Measurements from ENCODE around the gene HNRNPDL.
"Not testable (repeated sequence)": the region's sequence is repeated elsewhere in the genome, so short reads cannot be mapped to it uniquely, and the experiment has no call there.

The HNRNPDL gene

DNA sequence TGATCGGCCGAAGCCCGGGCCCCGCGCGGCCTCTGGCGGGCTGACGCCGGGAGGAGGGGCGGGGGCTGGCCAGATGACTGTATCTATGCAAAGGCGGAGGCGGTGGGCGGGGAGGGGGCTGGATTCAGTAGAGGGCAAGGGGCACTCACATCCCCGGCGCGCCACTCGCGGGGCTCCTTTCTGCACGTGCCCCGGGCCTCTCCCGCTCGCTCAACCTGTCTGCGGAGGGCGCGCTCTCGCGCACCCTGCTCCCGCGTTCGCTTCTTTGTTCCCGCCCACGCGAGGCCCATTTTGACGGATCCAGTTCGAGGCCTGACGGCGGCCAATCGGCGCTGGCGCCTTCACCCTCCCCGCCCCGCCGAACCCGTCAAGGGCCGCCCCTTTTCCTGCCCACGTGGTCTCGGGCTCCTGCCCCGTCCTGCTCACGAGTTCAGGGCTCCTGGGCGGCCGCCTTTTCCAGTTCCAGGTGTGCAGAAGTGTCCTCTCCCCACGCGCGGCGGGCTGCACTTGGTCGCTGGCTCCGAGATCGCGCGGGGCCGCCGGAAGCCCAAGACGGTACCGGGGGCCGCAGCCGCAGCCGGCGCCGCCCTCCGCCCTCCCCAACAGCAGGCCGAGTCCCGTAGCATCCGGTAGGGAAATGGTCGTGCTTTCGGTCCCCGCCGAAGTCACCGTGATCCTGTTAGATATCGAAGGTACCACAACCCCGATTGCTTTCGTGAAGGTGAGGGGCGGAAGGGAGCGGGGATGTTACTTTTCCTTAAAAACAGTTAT, at the start of gene HNRNPDL, which contains the start of gene ENOPH1:
HNRNPDL (minus strand) TSS at position 270 of the 771 bp plus-strand sequence. CDS start 772 bp downstream, outside the sequence.
ENOPH1 (plus strand) TSS at position 398 of the 771 bp plus-strand sequence; CDS start at position 638, 240 bp downstream.
- peak; percentile 96 for DNase-seq (ENCODE audit: low spot score)

- DNase-seq (ENCODE audit: low spot score), result no peak
These were observed 49.3 kb upstream of the HNRNPDL start for GRCh38 chr4:82479562-82479961.

DNA sequence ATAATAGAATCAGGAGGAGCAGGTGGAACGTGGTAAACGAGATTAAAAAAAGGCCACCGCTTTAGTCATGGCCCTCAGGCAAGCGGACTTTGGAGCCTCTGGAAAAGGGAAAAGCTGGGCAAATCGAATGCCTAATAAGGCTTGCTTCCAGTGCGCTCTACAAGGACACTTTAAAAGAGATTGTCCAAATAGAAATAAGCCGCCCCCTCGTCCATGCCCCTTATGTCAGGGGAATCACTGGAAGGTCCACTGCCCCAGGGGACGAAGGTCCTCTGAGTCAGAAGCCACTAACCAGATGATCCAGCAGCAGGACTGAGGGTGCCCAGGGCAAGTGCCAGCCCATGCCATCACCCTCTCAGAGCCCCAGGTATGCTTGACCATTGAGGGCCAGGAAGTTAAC, 47.2 kb upstream of the HNRNPDL start:
- not testable (repeated sequence) for DNase-seq (ENCODE audit: low spot score)

DNA sequence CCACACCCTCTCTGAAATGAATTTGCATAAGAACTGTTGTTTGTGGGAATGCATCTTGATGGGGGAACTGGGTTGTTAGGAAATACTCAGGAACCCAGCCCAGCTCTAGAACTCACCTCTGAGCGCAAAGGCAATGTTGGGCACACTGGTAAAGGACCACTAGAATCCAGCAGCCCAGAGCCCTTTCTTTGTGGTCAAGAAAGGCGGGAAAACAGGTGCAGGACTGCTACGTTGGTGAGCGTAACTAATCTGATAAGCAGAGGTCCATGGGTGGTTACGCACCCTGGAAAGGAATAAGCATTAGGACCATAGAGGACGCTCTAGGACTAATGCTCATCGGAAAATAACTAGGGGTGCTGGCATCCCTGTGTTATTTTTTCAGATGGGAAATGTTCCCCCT, 45.7 kb upstream of the HNRNPDL start:
- DNase-seq (ENCODE audit: low spot score), result not testable (repeated sequence)

DNA sequence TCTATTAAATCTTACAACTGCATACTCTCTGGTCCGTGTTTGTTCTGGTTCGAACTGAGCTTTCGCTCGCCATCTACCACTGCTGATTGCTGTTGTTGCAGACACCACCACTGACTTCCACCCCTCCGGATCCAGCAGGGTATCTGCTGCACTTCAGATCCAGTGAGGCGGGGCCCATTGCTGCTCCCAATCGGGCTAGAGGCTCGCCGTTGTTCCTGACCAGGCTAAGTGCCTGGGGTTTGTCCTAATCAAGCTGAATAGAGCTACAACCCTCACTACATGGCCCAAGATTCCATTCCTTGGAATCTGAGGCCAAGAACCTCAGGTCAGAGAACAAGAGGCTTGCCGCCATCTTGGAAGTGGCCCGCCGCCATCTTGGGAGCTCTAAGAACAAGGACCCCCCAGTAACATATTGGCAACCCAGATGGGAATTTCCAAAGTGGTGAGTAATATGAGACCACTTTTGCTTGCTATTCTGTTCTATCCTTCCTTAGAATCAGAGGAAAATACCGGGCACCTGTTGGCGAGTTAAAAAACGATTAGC, 43.4 kb upstream of the HNRNPDL start:
- no peak for DNase-seq (ENCODE audit: low spot score)

GRCh38 chr4:82473080-82473479, 42.8 kb upstream of the HNRNPDL start:
- not testable (repeated sequence) for DNase-seq (ENCODE audit: low spot score)

- DNase-seq (ENCODE audit: low spot score), result peak; percentile 49
These were observed 39.6 kb upstream of the HNRNPDL start for GRCh38 chr4:82469791-82470345.

- no peak for DNase-seq (ENCODE audit: low spot score)
These were observed 37.2 kb upstream of the HNRNPDL start for GRCh38 chr4:82467471-82467870.

DNA sequence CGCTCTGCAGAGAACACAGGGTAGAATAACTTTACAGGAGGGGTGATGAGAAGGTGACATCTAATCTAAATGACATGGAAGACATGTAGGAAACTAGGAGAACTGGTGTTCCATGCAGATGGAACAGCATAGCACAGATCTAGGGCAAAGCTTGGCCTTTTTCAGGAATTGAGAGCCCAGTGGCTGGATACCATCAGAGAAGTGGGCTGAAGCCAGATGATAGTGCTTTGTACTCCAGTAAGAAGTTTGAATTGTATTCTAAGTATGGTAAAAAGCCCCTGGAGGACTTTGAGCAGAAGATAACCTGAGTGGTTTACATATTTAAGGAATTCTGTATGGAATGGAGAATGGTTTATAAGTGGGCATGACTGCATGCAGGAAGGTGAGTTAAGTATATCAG, 33.0 kb upstream of the HNRNPDL start:
- no peak for DNase-seq (ENCODE audit: low spot score)

DNA sequence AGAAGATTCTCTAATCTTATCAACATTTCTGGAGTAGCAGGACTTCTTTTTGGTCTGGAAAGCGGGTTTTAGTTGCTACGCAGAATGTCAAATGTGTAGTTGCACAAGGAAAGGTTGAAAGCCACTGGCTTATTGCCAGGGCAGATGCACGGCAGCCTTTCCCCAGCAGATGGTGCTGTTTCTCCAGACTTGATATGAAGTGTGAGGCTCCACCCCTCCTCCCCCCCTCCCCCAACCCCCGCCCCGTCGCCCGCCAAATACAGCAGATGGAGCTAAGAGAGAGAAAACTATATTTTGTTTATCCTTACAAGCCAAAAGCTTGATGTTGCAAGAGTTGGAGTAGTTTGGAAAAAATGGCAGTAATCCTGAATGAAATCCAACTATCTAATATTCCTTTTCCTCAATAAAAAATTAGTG, 32.2 kb upstream of the HNRNPDL start:
- DNase-seq (ENCODE audit: low spot score), result peak; percentile 86

DNA sequence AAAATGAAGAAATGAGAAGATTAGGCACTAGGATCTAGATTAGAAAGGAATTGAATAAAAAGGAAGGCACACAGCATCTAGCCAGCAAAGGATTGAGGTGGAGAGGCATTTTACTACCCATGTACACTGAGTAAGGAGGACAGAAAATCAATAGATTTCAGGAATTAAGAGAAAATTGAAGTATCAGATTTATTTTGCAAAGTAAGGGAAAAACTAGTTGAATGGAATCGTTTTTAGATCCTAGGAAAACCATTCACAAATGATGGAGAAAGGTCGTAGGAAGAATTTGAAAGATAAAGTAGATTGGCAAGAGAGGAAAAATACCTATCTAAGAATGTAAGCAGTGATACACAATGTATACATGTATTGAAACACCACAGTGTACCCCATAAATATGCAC, 31.4 kb upstream of the HNRNPDL start:
- DNase-seq (ENCODE audit: low spot score), result no peak

DNA sequence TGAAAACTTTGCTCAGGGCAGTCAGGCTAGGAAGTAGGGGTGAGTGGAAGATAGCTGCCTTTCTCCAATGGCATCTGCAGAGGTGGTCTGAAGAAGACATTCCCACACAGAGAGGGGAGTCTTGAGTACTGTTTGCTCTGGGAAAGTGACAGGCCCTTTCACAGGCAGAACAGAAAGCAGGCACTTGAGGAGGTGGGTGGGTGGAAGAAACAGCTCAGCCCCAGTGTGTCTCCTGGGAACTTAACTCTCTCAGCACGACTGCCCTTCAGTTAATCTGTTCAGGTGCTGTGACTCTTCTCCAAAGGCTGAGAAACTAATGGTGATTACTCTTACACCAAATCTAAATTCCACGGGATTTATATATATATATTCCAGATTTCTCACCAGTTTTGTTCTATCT, 28.5 kb upstream of the HNRNPDL start:
- no peak for DNase-seq (ENCODE audit: low spot score)

GRCh38 chr4:82457266-82457665, 27.0 kb upstream of the HNRNPDL start:
- DNase-seq (ENCODE audit: low spot score), result no peak

DNA sequence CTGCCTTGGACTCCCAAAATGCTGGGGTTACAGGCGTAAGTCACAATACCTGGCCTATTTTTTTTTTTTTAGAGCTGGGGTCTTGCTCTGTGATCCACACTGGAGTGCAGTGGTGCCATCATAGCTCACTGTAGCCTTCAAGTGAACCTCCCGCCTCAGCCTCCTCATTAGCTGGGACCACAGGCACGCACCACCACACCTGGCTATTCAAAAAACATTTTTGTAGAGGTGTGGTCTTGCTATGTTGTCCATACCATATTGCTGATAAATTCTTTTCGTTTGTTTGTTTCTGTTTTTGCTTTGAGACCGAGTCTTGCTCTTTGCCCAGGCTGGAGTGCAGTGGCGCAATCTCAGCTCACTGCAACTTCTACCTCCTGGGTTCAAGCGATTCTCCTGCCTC, 21.8 kb upstream of the HNRNPDL start:
- no peak for DNase-seq (ENCODE audit: low spot score)

DNA sequence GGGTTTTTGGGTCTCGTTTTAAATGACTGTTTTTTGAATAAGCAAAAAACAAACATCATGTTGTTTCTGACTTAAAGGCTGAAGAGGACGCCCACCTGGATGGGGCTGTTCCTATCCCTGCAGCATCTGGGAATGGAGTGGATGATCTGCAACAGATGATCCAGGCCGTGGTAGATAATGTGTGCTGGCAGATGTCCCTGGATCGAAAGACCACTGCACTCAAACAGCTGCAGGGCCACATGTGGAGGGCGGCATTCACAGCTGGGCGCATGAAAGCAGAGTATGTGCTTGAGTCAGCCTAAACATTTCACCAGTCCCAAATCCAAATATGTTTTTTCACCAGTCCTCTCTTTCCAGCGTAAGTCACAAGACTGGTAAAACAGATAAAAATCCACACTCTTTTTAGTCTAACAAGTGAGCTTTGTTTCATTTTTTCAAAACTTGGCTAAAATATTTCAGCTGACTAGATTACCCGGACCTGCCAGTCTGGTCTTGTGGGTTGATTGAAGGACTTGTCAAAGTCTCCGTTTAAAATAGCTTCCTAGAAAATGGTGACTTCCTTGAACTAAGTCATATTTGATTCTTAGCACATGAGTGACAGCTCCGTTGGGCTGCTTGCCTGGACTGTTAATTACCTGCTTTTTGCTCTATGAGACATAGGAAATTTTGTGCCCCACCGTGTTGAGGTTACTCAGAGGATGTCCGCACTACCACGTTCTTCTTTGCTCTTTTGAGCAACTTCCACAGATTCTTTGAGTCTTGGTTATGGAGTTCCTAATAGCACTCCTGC, 20.9 kb upstream of the HNRNPDL start:
- DNase-seq (ENCODE audit: low spot score), result no peak

DNA sequence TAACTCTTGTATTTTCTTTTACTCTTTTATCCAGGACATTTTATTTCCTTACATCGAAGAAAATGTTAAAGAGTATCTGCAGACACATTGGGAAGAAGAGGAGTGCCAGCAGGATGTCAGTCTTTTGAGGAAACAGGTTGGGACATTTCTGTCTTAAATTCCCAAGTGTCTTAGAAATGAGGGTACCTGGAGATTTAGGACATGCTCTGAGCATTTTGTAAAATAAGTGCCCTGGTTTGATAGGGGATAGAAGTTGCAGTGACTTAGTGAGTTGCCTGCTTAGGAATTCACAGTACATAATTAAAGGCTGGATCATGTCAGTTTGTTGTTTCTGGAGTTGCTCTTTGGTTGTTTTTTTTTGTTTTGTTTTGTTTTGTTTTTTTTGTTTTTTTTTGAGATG, 17.6 kb upstream of the HNRNPDL start:
- DNase-seq (ENCODE audit: low spot score), result no peak

GRCh38 chr4:82439088-82439487, 8.8 kb upstream of the HNRNPDL start:
- DNase-seq (ENCODE audit: low spot score), result no peak

- DNase-seq (ENCODE audit: low spot score), result no peak
These were observed 7.2 kb upstream of the HNRNPDL start for GRCh38 chr4:82437285-82438005.

- DNase-seq (ENCODE audit: low spot score), result no peak
These were observed 6.5 kb upstream of the HNRNPDL start for GRCh38 chr4:82436780-82437179.

DNA sequence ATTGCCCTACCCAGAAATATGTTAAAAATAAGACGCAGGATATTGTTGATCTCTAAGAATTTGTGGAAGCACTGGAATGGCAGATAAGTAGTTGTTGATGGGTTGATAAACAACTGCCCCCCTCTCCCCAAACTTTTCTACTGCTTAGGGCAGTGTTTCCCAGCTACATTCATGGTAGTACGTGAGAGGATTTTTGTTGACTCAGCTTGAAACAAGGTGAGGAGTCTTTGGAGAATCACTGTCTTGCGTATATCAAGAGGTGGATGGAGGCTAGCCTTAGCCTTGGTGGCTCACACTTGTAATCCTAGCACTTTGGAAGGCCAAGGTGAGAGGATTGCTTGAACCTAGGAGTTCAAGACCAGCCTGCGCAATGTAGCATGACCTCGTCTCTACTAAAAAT, 5.9 kb upstream of the HNRNPDL start:
- DNase-seq (ENCODE audit: low spot score), result no peak

- no peak for DNase-seq (ENCODE audit: low spot score)
These were observed 4.7 kb upstream of the HNRNPDL start for GRCh38 chr4:82434949-82435348.

DNA sequence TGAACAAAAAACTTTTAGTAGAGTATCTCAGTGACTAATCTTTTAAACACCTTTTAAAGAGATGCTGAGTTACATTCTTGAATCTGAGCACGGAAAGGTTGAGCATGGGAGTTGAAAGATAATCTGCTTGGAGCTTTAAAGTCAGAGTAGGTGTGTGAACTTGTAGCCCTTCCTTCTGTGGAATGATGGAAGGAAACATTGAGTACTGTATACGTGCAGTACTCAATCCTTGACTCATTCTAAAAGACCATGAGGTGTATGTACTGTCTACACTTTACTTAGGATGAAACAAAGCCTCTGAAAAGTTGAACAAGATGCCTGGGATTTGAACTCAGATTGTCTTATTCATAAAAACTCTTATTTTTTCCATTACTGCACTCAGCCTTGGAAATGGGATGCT, 3.5 kb upstream of the HNRNPDL start:
- no peak for DNase-seq (ENCODE audit: low spot score)

Data from putamen (tissue), 1 donor.